Mucosa of descending colon (tissue), 3 donors: Measurements from ENCODE around the gene C11orf21. TPM values are rescaled to one million over a fixed set of nuclear protein-coding genes. Genes with fewer than 3 reads are reported as not detected.

Experiments
- ATAC-seq: fragments of 200-7000 bp; cut with Tn5 transposase; one replicate; pipeline ENCODE4 v1.9.1; 2020; ENCODE audit warnings: mild to moderate bottlenecking, moderate library complexity
- DNase-seq, 3 donors: peaks; one replicate each; pipeline ENCODE4 v3.0.0-alpha.2; 2020
- H3K36me3 ChIP-seq: fragments of 200-600 bp; one replicate; pipeline ENCODE4 v1.8.0; 2021; ENCODE audit warnings: low read depth, mild to moderate bottlenecking
- H3K4me1 ChIP-seq: fragments of 200-600 bp; one replicate; pipeline ENCODE4 v1.8.0; 2021; ENCODE audit warnings: low read depth, mild to moderate bottlenecking
- H3K4me3 ChIP-seq: fragments of 200-600 bp; one replicate; pipeline ENCODE4 v1.8.0; 2021; ENCODE audit warnings: mild to moderate bottlenecking
- H3K9me3 ChIP-seq: fragments of 200-600 bp; one replicate; pipeline ENCODE4 v1.8.0; 2021; ENCODE audit warnings: mild to moderate bottlenecking
- intact Hi-C, 2 donors: fragments of 100-400 bp; cut with DNase I in 1 of 2; cut with micrococcal nuclease in 1 of 2; formaldehyde crosslinking; loops; one replicate each; pipeline versions ENCODE4 v1.11.0 to v1.11.1; 2022; cut with DNase I, micrococcal nuclease
- total RNA-seq, 3 donors: library from RNA; stranded (reverse); fragmentation: NEBNext Ultra II Directional in 2 of 3; extraction: Animal tissue kit (Norgen Biotek cat#: 25700) in 2 of 3; gene quantifications; one replicate each; pipeline versions ENCODE4 v1.2.1 to v1.2.4, GENCODE V29; 2021 to 2023
- TF ChIP-seq, protein P1 (sequence below): fragments of 200-600 bp; IDR thresholded peaks from one replicate; pipeline ENCODE4 v1.8.0; 2022; ENCODE audit warnings: antibody characterized with exemption, mild to moderate bottlenecking
- donor health status: DM: no; HTN: no; CAD: no; lungs with moderate emphysema.
- donor health status: DM: no; HTN: no; CAD: no.
- donor health status: DM: no; HTN: yes; CAD: no.

The C11orf21 gene
- total RNA-seq, 3 donors from 2014 or later: 0.35 to 2.3 (median 1.9) TPM

GRCh38 chr11:2306452-2306823 is 4.7 kb upstream of the C11orf21 start:
- peak; percentile 56 to 75 (median 74) for DNase-seq
- TF ChIP-seq, protein P1, sequence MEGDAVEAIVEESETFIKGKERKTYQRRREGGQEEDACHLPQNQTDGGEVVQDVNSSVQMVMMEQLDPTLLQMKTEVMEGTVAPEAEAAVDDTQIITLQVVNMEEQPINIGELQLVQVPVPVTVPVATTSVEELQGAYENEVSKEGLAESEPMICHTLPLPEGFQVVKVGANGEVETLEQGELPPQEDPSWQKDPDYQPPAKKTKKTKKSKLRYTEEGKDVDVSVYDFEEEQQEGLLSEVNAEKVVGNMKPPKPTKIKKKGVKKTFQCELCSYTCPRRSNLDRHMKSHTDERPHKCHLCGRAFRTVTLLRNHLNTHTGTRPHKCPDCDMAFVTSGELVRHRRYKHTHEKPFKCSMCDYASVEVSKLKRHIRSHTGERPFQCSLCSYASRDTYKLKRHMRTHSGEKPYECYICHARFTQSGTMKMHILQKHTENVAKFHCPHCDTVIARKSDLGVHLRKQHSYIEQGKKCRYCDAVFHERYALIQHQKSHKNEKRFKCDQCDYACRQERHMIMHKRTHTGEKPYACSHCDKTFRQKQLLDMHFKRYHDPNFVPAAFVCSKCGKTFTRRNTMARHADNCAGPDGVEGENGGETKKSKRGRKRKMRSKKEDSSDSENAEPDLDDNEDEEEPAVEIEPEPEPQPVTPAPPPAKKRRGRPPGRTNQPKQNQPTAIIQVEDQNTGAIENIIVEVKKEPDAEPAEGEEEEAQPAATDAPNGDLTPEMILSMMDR: no peak
- H3K4me3 ChIP-seq: no peak overlapping the region
- H3K9me3 ChIP-seq: no peaks in the 10 kb centered on the region
- ATAC-seq: no peak
- intact Hi-C loops: no loop called here
- peaks cover 8% of the 10 kb centered on the region for H3K4me1 ChIP-seq
- H3K36me3 ChIP-seq: no peaks in the 10 kb centered on the region

DNA sequence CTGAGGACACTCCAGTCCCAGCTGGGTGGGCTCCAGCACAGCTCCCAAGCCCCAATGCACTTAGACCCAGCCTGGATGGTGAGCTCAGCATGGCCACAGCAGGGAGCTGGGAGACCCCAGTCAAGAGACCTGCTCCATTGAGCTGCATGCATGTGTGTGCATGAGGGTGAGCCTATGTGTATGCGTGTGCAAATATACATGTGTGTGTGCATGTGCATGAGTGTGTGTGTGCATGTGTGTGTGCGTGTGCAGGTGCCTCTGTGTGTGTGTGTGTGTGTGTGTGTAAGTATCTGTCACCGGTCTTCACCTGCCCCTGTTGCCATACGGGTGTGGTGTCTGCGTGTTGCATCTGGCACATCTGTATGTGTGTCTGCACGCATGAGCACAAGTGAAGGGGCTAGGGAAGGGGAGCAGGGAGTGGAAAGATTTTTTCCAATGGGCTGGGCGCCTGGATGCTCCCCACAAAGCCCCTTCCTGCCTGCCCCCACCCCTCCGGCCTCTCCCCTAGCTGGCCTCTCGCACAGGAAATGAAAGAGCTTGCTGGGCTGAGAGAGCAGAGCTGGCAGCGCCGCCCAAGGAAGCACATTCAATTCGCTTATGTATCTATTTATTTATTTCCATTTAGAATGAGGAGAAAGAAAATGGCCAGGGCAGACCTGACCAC is 4.2 kb upstream of the C11orf21 start:
- ATAC-seq: no peak
- Histone ChIP-seq H3K4me1 (peaks cover 8% of the 10 kb centered on the region), H3K4me3 (no peak overlapping the region), H3K9me3 (no peaks in the 10 kb centered on the region), H3K36me3 (no peaks in the 10 kb centered on the region)
- intact Hi-C loops: loop anchor here in 1 of 2 donors (2.0 kb wide), 1 partner anchor 115 kb away; no protein-coding TSS in a partner anchor
- TF ChIP-seq, protein P1: no peak
- peak in 1 of 3 donors; percentile 72 for DNase-seq

- Histone ChIP-seq H3K4me1 (peaks cover 8% of the 10 kb centered on the region), H3K4me3 (no peak overlapping the region), H3K9me3 (no peaks in the 10 kb centered on the region), H3K36me3 (no peaks in the 10 kb centered on the region)
- DNase-seq: peak; percentile 88 to 93 (median 88)
- intact Hi-C loops: loop anchor here in 1 of 2 donors (2.0 kb wide), 1 partner anchor 116 kb away; no protein-coding TSS in a partner anchor
- TF ChIP-seq, protein P1: peak; percentile 80
- ATAC-seq: peak; percentile 75
These were observed 3.5 kb upstream of the C11orf21 start for GRCh38 chr11:2305140-2305778.

DNA sequence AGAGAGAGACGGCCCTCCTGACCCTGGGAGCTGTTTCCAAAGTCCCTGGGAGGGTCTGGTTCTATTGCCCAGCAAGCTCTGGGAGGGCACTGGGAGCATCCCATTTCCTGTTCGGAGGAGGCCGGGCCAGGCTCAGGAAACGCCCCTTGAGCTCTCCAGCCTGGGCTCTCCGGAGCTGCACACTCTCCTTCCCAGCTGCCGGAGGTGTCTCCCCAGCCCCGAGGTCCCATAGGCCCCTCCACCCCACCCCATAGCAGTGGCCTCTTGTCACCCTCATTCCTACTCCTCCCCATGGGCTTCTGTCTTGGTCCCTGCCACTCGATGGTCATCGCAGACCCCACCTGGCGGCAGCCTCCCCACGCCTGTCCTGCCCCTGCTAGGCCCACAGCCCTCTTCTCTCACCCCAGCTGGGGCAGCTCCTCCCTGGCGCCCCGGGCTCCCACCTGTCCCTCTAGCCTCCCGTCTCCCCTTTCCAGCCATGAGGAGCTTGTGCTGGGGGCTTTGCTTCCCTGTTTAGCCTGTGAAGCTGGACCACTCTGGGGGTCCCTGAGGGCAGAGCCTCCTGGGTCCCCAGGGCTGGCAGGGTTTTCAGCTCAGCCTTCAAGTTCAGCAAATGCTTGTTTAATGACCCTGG is 2.9 kb upstream of the C11orf21 start:
- peaks cover 8% of the 10 kb centered on the region for H3K4me1 ChIP-seq
- ATAC-seq (no peak), DNase-seq (no peak)
- intact Hi-C loops: loop anchor here (2.0 to 5.0 kb wide), 2 partner anchors 116 to 118 kb away; no protein-coding TSS in a partner anchor
- no peaks in the 10 kb centered on the region for H3K9me3 ChIP-seq
- TF ChIP-seq, protein P1: no peak
- no peak overlapping the region for H3K4me3 ChIP-seq
- H3K36me3 ChIP-seq: no peaks in the 10 kb centered on the region

GRCh38 chr11:2303627-2304505 is 2.1 kb upstream of the C11orf21 start:
- peaks cover 8% of the 10 kb centered on the region for H3K4me1 ChIP-seq
- no peaks in the 10 kb centered on the region for H3K9me3 ChIP-seq
- H3K4me3 ChIP-seq: no peak overlapping the region
- TF ChIP-seq, protein P1: no peak
- intact Hi-C loops: loop anchor here (2.0 to 5.0 kb wide), 2 partner anchors 117 to 118 kb away; no protein-coding TSS in a partner anchor
- H3K36me3 ChIP-seq: no peaks in the 10 kb centered on the region
- ATAC-seq: no peak
- no peak for DNase-seq
